SK-N-SH treated with all-trans-retinoic acid at 6 μM for 48 hours (cell line): ENCODE data around the gene OPRL1.

ENCODE experiments used
- RARB ChIP-seq: fragments of 250-450 bp; sonication (Bioruptor Pico); IDR thresholded peaks from 2 replicates; pipeline ENCODE4 v1.8.0; 2021; ENCODE audit warnings: mild to moderate bottlenecking, moderate library complexity
- ZFP30 ChIP-seq: fragments of 450-650 bp; formaldehyde crosslinking; IDR thresholded peaks from 2 replicates; pipeline ENCODE4 v1.5.0; 2022; ENCODE audit warnings: mild to moderate bottlenecking, moderate library complexity
- ZNF70 ChIP-seq: fragments of 450-650 bp; formaldehyde crosslinking; IDR thresholded peaks from 2 replicates; pipeline ENCODE4 v1.5.0; 2020; ENCODE audit warnings: mild to moderate bottlenecking, moderate library complexity

GRCh38 chr20:64043768-64044167 lies 36.1 kb upstream of the OPRL1 start:
- no peak for TF ChIP-seq ZFP30 (CRISPR knock-in tag)
- no peak for TF ChIP-seq ZNF70 (CRISPR knock-in tag)
- no peak for TF ChIP-seq RARB
